ENCODE data around the gene TFAP2E.

- TF ChIP-seq CTCF (IDR thresholded peaks at IDR 0.05) (no peak), POLR2A (IDR thresholded peaks at IDR 0.05) (no peak)
Measured at GRCh38 chr1:35571263-35571662, 1.9 kb upstream of the TFAP2E start.

All from uterus (tissue), 2 donors.